ENCODE data around the gene ZP3.
"Not testable (repeated sequence)": the region's sequence is repeated elsewhere in the genome, so short reads cannot be mapped to it uniquely, and the experiment has no call there.

ZP3 gene

DNA sequence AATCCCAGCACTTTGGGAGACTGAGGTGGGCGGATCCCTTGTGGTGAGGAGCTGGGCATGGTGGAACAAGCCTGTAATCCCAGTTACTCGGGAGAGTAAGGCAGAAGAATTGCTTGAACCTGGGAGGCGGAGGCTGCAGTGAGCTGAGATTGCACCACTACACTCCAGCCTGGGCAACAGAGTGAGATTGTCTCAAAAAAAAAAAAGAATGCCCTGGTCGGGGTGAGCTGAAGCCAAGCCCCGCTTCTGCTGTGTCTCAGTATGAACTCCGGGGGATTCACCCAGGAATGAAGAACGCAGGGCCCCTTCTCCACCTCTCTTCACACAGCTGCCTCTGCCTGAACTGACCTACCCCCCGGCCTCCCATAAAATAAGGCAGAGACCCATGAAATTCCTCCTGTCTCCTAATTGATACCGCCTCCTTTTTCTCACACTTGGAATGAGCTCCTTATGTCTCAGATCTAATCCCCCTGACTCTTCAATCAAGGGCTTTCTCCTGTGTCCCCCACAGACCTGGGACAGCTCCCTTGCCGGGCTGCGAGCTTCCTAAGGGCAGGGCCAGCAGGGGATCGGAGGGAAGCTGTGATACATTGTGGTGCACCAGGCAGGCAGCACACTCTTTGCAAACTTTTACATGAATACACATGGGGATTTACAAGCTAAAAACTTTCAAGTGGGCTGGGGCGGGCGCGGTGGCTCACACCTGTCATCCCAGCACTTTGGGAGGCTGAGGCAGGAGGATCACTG lies 911 bp upstream of the ZP3 start:
- ChIA-PET CTCF (interaction anchor here (0.6 to 1.1 kb wide), 2 partner anchors 64 to 128 kb away, joined by 3 read pairs; no protein-coding TSS in a partner anchor), POLR2A (ENCODE audit: low non-redundant PET) (interaction anchor here (0.6 to 0.7 kb wide), 2 partner anchors 81 to 106 kb away, joined by 4 to 5 read pairs; no protein-coding TSS in a partner anchor)
- TF ChIP-seq CTCF (conservative IDR thresholded peaks at IDR 0.05; ENCODE audit: low read depth) = no peak
- H3K27ac ChIP-seq = peak overlapping the region; percentile 99
- peak; percentile 51 for DNase-seq (ENCODE audit: low spot score)

GRCh38 chr7:76425156-76425555 lies 406 bp downstream of the ZP3 start:
- no peak for TF ChIP-seq CTCF (conservative IDR thresholded peaks at IDR 0.05; ENCODE audit: low read depth)
- POLR2A ChIA-PET (ENCODE audit: low non-redundant PET) = interaction anchor here (0.6 kb wide), 1 partner anchor 18 kb away, joined by 3 read pairs; no protein-coding TSS in a partner anchor
- no peak for DNase-seq (ENCODE audit: low spot score)
- peak overlapping the region; percentile 99 for H3K27ac ChIP-seq
- CTCF ChIA-PET = interaction anchor here (0.7 kb wide), 1 partner anchor 247 kb away, joined by 3 read pairs; no protein-coding TSS in a partner anchor

DNA sequence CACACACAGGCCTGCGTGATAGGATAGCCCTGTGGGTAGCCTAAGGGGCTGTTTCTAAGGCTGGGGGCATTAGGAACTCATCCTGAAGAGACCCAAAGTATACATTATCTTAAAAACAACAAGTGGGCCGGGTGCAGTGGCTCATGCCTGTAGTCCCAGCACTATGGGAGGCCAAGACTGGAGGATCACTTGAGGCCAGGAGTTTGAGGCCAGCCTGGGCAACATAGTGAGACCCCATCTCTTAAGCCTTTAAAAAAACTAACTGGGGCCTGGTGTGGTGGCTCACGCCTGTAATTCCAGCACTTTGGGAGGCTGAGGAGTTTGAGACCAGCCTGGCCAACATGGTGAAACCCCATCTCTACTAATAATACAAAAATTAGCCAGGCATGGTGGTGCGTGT lies 808 bp downstream of the ZP3 start:
- POLR2A ChIA-PET (ENCODE audit: low non-redundant PET) = interaction anchor here (0.6 kb wide), 1 partner anchor 19 kb away, joined by 3 read pairs; no protein-coding TSS in a partner anchor
- not testable (repeated sequence) for DNase-seq (ENCODE audit: low spot score)
- CTCF ChIA-PET = interaction anchor here (0.5 kb wide), 1 partner anchor 113 kb away, joined by 5 read pairs; no protein-coding TSS in a partner anchor
- peak overlapping the region; percentile 99 for H3K27ac ChIP-seq

DNA sequence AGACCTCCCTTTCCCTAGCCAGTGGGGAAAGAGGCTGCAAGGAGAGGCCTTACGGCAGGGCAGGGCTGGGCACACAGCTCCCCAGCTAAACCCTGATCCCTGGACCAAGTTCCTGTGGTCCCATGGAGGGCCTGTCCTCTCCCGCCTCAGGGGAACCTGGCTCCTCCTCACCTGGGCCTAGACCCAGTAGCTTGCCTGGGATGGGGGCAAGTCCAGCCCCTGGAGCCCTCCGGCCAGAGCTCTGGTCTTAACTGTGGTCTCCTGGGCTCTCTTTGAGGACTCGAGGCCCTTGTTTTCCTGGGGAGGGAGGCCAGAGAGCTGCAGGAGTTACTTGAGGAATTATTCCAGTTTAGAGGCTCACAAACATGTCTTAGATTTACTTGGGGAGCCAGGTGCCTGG lies 1.5 kb downstream of the ZP3 start:
- POLR2A ChIA-PET (ENCODE audit: low non-redundant PET) = no interaction called here
- TF ChIP-seq CTCF (conservative IDR thresholded peaks at IDR 0.05; ENCODE audit: low read depth) = no peak
- CTCF ChIA-PET = interaction anchor here (0.5 kb wide), 1 partner anchor 114 kb away, joined by 5 read pairs; no protein-coding TSS in a partner anchor
- no peak for DNase-seq (ENCODE audit: low spot score)
- peak overlapping the region; percentile 99 for H3K27ac ChIP-seq

- POLR2A ChIA-PET (ENCODE audit: low non-redundant PET) = no interaction called here
- CTCF ChIA-PET = interaction anchor here (0.6 kb wide), 1 partner anchor 14 kb away, joined by 3 read pairs; no protein-coding TSS in a partner anchor
These were observed 2.9 kb downstream of the ZP3 start for GRCh38 chr7:76427635-76428034.

GRCh38 chr7:76428149-76428823 lies 3.5 kb downstream of the ZP3 start:
- DNase-seq (ENCODE audit: low spot score) = peak; percentile 41
- CTCF ChIA-PET = no interaction called here
- no peak for TF ChIP-seq CTCF (conservative IDR thresholded peaks at IDR 0.05; ENCODE audit: low read depth)
- H3K27ac ChIP-seq = peak overlapping the region; percentile 99
- POLR2A ChIA-PET (ENCODE audit: low non-redundant PET) = no interaction called here

More at GRCh38 chr7:76427635-76428034, 2.9 kb downstream of the ZP3 start:
- H3K27ac ChIP-seq = peak overlapping the region; percentile 99
- no peak for TF ChIP-seq CTCF (conservative IDR thresholded peaks at IDR 0.05; ENCODE audit: low read depth)
- DNase-seq (ENCODE audit: low spot score) = no peak
